HG02973 (cell line): Measurements from ENCODE around the gene PPFIBP2.

ENCODE experiments used
- ATAC-seq: cut with Tn5 transposase; IDR thresholded peaks from one replicate; pipeline ENCODE4 v1.9.1; 2021; ENCODE audit warnings: moderate library complexity; ENCODE audit not compliant: unreplicated experiment

Gene PPFIBP2

GRCh38 chr11:7513234-7514098, at the start of gene PPFIBP2:
PPFIBP2 (plus strand) TSS chr11:7513999; CDS start chr11:7549476, 35,477 bp downstream.
- ATAC-seq, result peak; percentile 62

- peak; percentile 61 for ATAC-seq
Measured at GRCh38 chr11:7467652-7468051, 46.1 kb upstream of the PPFIBP2 start.

- ATAC-seq, result no peak
Measured at GRCh38 chr11:7469351-7469865, 44.4 kb upstream of the PPFIBP2 start.

- no peak for ATAC-seq
Measured at GRCh38 chr11:7471071-7471470, 42.7 kb upstream of the PPFIBP2 start.

GRCh38 chr11:7473717-7474116, 40.1 kb upstream of the PPFIBP2 start:
- ATAC-seq, result peak; percentile 92

GRCh38 chr11:7480113-7480512, 33.7 kb upstream of the PPFIBP2 start:
- ATAC-seq, result no peak

GRCh38 chr11:7484131-7484530, 29.7 kb upstream of the PPFIBP2 start:
- no peak for ATAC-seq

GRCh38 chr11:7484645-7485044, 29.2 kb upstream of the PPFIBP2 start:
- ATAC-seq, result no peak

GRCh38 chr11:7485186-7486097, 28.4 kb upstream of the PPFIBP2 start, which contains the start of gene OLFML1:
OLFML1 (plus strand) TSS chr11:7485506; CDS start chr11:7485876, 370 bp downstream.
- no peak for ATAC-seq

- no peak for ATAC-seq
Measured at GRCh38 chr11:7486098-7486780, 27.6 kb upstream of the PPFIBP2 start.

GRCh38 chr11:7486781-7487140, 27.0 kb upstream of the PPFIBP2 start:
- ATAC-seq, result no peak

GRCh38 chr11:7487360-7487759, 26.4 kb upstream of the PPFIBP2 start:
- ATAC-seq, result no peak

GRCh38 chr11:7488681-7489080, 25.1 kb upstream of the PPFIBP2 start:
- ATAC-seq, result no peak

- no peak for ATAC-seq
Measured at GRCh38 chr11:7489376-7489775, 24.4 kb upstream of the PPFIBP2 start.

- ATAC-seq, result no peak
Measured at GRCh38 chr11:7490054-7490453, 23.7 kb upstream of the PPFIBP2 start.

- no peak for ATAC-seq
Measured at GRCh38 chr11:7490535-7490934, 23.3 kb upstream of the PPFIBP2 start.

GRCh38 chr11:7492253-7492652, 21.5 kb upstream of the PPFIBP2 start:
- no peak for ATAC-seq

GRCh38 chr11:7493670-7494069, 20.1 kb upstream of the PPFIBP2 start:
- no peak for ATAC-seq

GRCh38 chr11:7494086-7494745, 19.6 kb upstream of the PPFIBP2 start:
- ATAC-seq, result no peak

GRCh38 chr11:7495882-7496551, 17.8 kb upstream of the PPFIBP2 start:
- ATAC-seq, result peak; percentile 92
